Retinal pigment epithelial cell (primary cell): ENCODE results near the gene TMEM205.
"Not testable (repeated sequence)": the region's sequence is repeated elsewhere in the genome, so short reads cannot be mapped to it uniquely, and the experiment has no call there.

Experiments used
- DNase-seq: peaks from one replicate; pipeline ENCODE4 v3.0.0-alpha.2; 2010; ENCODE audit warnings: low read depth
- H3K4me3 ChIP-seq: 2 replicates; pipeline ENCODE4 v1.5.1; 2011; ENCODE audit warnings: mild to moderate bottlenecking, low read length, control low read depth, moderate library complexity
- TF ChIP-seq, protein P1 (sequence below): conservative IDR thresholded peaks from 2 replicates; pipeline ENCODE4 v1.5.1; 2011; ENCODE audit warnings: low read depth, low read length, control low read depth, inconsistent platforms

TMEM205 gene

DNA sequence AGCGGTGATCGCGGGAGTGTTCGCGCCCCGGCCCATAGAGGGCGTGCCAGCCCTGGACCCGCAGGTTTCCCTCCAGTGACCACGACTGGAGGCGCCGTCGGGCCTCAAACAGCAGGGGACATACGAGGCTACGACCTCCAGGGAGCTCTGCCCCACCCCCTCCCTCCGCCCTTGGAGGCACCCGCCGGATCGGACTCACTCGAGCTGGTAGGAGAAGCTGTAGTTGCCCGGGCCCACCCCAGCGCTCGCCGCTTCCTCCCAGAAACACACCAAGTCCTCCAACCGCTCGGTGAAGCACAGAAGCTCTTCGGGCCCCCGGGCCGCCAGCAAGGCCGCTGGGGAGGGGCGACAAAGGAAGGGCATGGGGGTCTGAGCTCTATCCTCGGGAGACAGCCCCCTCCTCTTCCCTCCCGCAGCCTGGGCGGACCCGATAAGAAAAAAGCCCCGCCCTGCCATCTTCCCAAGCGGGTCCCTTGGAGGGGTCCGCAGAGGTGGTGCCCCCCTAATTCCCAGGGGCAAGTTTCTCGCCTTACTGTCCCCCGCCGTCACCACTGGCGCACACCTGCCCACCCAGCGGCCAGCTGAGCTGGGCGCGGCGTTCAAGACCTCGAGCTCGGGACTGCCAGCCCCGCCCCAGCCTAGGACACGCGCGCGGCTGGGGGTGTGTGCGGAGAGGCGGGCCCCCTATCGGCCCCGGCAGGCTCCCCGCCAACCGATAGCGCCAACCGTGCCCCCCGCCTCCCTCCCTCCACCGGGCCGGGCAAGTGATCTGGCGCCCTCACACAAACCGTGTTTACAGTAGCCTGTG, 37.0 kb upstream of the TMEM205 start:
- peak overlapping the region; percentile 29 for H3K4me3 ChIP-seq
- TF ChIP-seq, protein P1, sequence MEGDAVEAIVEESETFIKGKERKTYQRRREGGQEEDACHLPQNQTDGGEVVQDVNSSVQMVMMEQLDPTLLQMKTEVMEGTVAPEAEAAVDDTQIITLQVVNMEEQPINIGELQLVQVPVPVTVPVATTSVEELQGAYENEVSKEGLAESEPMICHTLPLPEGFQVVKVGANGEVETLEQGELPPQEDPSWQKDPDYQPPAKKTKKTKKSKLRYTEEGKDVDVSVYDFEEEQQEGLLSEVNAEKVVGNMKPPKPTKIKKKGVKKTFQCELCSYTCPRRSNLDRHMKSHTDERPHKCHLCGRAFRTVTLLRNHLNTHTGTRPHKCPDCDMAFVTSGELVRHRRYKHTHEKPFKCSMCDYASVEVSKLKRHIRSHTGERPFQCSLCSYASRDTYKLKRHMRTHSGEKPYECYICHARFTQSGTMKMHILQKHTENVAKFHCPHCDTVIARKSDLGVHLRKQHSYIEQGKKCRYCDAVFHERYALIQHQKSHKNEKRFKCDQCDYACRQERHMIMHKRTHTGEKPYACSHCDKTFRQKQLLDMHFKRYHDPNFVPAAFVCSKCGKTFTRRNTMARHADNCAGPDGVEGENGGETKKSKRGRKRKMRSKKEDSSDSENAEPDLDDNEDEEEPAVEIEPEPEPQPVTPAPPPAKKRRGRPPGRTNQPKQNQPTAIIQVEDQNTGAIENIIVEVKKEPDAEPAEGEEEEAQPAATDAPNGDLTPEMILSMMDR: peak; percentile 74
- DNase-seq: no peak

DNA sequence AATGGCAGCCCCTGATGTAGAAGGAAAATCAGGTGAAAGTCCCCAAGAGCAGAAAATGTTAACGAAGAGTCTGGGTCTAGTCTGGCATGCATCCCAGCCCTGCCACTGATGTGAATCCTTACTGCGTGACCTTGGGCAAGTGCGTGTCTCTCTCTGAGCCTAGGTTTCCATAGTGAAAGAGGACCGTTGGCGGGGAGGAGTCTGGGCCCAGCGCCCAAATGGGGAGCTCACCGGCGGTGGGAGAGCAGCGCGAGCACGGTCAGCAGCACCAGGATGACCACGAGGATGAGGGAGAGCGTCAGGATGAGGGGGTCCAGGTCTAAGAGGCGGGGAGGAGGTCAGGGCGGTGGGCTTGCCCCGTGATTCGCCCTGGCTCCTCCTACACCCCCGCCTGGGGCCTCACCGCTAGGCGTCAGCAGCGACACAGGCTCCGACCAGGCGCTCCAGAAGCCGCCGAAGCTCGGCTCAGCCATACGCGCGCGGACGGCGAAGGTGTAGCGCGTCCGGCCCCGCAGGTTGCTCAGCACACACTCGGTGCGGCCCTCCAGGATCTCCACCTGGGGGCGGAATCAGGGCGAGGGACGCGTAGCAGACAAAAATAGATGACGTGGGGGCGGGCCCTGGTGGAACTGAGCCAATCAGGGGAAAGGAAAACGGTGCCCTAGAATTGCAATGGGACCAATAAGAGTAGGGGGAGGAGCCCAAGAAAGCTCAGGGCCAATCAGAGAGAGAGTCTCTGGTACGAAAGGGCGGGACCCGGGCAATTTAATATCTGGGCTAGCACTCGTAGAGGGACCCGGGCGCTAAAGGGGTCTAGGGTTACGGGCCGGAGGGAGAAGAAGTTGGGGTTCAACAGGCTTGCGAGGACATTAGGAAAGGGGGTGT, 34.8 kb upstream of the TMEM205 start:
- TF ChIP-seq, protein P1: peak; percentile 66
- DNase-seq: peak; percentile 84
- peak overlapping the region; percentile 62 for H3K4me3 ChIP-seq

DNA sequence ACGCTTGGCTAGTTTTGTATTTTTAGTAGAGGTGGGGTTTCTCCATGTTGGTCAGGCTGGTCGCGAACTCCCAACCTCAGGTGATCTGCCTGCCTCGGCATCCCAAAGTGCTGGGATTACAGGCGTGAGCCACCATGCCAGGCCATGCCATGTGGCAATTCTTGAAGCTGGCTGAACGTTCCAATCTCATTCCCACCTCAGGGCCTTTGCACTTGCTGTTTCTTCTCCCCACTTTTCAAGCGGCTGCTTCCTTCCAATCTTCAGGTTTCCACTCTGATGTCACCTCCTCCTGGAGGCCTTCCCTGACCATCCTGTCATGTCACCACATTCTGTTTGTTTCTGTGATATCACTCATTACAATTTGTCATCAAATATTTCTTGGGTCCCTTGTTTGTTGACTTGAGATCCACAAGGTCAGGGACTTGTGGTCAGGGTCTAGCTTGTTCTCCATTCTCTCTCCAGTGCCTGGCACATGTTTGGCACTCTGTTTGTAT, 33.8 kb upstream of the TMEM205 start:
- TF ChIP-seq, protein P1: no peak
- DNase-seq: no peak
- H3K4me3 ChIP-seq: no peak overlapping the region

DNA sequence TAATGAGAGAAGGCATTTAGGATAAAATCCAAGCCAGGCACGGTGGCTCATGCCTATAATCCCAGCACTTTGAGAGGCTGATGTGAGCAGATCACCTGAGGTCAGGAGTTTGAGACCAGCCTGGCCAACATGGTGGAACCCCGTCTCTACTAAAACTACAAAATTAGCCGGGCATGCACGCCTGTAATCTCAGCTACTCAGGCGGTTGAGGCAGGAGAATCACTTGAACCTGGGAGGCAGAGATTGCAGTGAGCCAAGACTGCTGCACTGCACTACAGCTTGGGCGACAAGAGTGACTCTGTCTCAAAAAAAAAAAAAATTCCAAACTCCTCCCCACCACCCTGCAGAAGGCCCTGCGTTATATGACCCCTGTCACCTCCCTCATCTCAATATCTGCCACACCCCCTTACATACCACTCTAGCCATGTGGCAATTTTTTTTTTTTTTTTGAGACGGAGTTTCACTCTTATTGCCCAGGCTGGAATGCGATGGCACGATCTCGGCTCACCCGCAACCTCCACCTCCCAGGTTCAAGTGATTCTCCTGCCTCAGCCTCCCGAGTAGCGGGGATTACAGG, 33.3 kb upstream of the TMEM205 start:
- not testable (repeated sequence) for DNase-seq, H3K4me3 ChIP-seq

DNA sequence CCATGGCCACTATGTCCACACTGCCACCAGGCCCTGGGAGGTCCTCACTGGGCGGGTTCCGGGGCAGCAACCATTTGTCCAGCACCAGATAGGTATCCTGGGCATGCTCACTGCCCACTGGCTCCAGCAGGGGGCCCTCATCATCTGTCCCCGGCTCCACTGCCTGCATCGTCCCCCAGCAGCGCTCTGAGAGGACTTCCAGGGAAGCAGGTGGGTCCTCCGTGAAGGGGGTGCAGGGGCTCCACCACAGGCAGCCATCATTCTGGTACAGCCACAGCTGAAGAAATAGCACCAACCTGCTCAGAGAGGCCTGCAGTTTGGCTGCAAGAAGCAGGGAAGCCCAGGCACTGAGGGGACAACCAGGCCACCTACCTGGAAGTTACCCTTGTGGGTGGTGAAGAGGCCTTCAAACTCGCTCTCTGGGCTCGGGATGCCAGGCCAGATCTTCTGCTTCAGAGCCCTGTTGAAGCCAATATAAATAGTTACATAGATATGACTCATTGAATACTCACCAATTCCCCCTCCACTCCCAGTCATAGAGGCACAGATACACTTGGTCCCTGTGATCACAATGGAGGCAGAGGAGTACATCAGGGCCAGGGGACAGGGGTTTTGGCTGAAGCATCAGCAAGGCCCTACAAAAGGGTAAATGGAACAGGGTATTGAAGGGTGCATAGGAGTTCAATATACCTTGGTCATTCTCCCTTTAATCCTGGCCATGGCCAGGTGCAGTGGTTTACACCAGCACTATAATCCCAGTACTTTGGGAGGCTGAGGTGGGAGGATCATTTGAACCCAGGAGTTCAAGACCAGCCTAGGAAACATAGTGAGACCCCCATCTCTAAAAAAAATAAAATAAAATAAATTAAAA, 32.5 kb upstream of the TMEM205 start:
- no peak overlapping the region for H3K4me3 ChIP-seq
- no peak for DNase-seq
- TF ChIP-seq, protein P1: peak; percentile 77

DNA sequence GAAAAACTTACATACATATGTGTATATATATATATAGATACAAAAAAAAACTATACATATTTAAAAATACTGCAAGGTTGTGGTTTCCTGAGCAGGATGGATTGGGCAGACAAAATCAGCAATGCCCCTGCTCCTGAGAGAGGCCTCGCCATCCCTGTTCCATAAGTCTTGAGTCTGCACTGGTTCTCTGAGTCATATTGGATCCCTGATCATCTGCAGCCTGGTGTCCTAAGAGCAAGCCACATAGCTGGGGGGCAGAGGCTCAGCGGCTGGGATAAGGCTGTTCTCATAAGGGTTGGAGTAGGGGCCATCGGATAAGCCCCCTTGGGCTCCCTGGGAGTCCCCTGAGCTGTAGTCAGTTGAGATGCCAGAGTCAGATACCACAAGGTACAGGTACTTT, 31.7 kb upstream of the TMEM205 start:
- no peak for DNase-seq
- H3K4me3 ChIP-seq: no peak overlapping the region
- TF ChIP-seq, protein P1: no peak
